Smooth muscle cell (in vitro differentiated cells): ENCODE data around the gene PAGE2B. TPM values are rescaled to one million over a fixed set of nuclear protein-coding genes. Genes with fewer than 3 reads are reported as not detected.

Source experiments
- DNase-seq: peaks from one replicate; lab custom pipeline; 2025; ENCODE audit not compliant: unreplicated experiment; lab: John Stamatoyannopoulos, UW
- H2AFZ ChIP-seq: fragments of 200-600 bp; sonication (generic); 2 replicates; pipeline ENCODE4 v1.6.0; 2016; ENCODE audit warnings: antibody characterized with exemption, low read depth, mild to moderate bottlenecking
- H3F3A ChIP-seq: fragments of 200-600 bp; sonication (generic); 2 replicates; pipeline ENCODE4 v1.6.0; 2017; ENCODE audit warnings: antibody characterized with exemption, low read depth
- H3K27ac ChIP-seq: fragments of 200-600 bp; sonication (generic); 2 replicates; pipeline ENCODE4 v1.5.1; 2016; ENCODE audit warnings: low read depth, mild to moderate bottlenecking
- H3K27me3 ChIP-seq: fragments of 200-600 bp; sonication (generic); 2 replicates; pipeline ENCODE4 v1.6.1; 2016; ENCODE audit warnings: low read depth, mild to moderate bottlenecking
- H3K36me3 ChIP-seq: fragments of 200-600 bp; sonication (generic); 2 replicates; pipeline ENCODE4 v1.5.1; 2016; ENCODE audit warnings: low read depth
- H3K4me1 ChIP-seq: fragments of 200-600 bp; sonication (generic); 2 replicates; pipeline ENCODE4 v1.5.1; 2016; ENCODE audit warnings: low read depth
- H3K4me2 ChIP-seq: fragments of 200-600 bp; sonication (generic); 2 replicates; pipeline ENCODE4 v1.6.0; 2016; ENCODE audit warnings: mild to moderate bottlenecking
- H3K4me3 ChIP-seq: fragments of 200-600 bp; sonication (generic); 2 replicates; pipeline ENCODE4 v1.5.1; 2016; ENCODE audit warnings: mild to moderate bottlenecking
- H3K79me2 ChIP-seq: fragments of 200-600 bp; sonication (generic); 2 replicates; pipeline ENCODE4 v1.6.0; 2016; ENCODE audit warnings: low read depth, mild to moderate bottlenecking
- H3K9ac ChIP-seq: fragments of 200-600 bp; sonication (generic); 2 replicates; pipeline ENCODE4 v1.6.0; 2016; ENCODE audit warnings: low read depth
- H3K9me3 ChIP-seq: fragments of 200-600 bp; sonication (generic); replicated peaks from 2 replicates; pipeline ENCODE4 v1.5.1; 2016; ENCODE audit warnings: low read depth
- H4K20me1 ChIP-seq: fragments of 200-600 bp; sonication (generic); 2 replicates; pipeline ENCODE4 v1.6.0; 2016; ENCODE audit warnings: low read depth
- WGBS: methylation state at CpG from one replicate; pipeline ENCODE4 v1.1.7; 2016; ENCODE audit warnings: low lambda C conversion rate; 5-methylcytosine and 5-hydroxymethylcytosine counted together
- polyA plus RNA-seq: library from polyadenylated mRNA; unstranded; fragments of >200 nt; fragmentation: Nextera tagmentation; extraction: Ambion mirVana; gene quantifications from 2 replicates; pipeline ENCODE4 v1.2.1, GENCODE V29; 2016
- total RNA-seq: library from RNA; depleted of rRNA; stranded (reverse); fragments of >200 nt; gene quantifications from 2 replicates; pipeline ENCODE4 v1.2.3, GENCODE V29; 2014
- TF ChIP-seq, protein P1 (sequence below): fragments of 200-600 bp; sonication (generic); IDR thresholded peaks from 2 replicates; pipeline ENCODE4 v1.5.1; 2017; ENCODE audit warnings: borderline replicate concordance, mild to moderate bottlenecking, antibody characterized with exemption; ENCODE audit not compliant: insufficient read depth, poor library complexity, severe bottlenecking

The PAGE2B gene
- total and polyA plus RNA-seq, 2 experiments from 2014 or later, result not detected

DNA sequence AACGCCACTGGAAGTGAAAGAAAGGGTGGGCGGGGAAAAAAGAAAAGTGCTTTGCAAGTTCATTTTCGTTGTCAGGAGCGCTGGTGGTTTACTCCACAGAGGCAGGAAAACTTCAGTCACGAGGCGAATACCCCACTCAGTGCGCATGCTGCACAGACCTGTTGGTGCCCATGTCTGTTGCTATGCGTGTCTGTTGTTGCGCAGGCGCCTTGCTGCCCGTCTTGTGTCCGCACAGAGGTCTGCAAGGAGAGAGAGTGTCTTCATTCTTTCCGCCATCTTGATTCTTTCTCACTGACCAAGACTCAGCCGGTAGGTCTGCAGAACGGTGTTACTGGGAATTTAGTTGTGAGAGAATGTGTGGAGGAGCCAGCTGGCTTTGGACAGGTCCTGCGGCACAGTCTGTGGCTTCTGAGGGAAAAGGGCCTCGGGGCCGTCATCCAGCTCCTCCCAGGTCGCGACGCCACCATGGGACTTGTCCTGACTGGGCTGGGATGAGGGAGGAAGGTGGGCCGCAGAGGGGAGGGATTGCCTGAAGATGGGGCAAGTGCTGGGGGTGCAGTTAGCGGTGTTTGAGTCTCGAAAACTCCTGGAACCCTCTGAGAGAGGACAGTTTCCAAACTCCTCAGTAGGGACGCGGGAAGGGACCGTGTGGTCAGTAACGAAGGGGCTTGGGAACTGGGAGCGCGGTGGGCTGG, 14.1 kb downstream of the PAGE2B start, which contains the start of gene PAGE2:
Gene PAGE2, plus strand, starts transcription at position 224 of the 695 bp plus-strand sequence. CDS start 1,003 bp downstream, outside the sequence.
- Histone ChIP-seq H3F3A (no peaks in the 10 kb centered on the region), H3K79me2 (no peaks in the 10 kb centered on the region), H3K4me1 (no peaks in the 10 kb centered on the region), H4K20me1 (no peaks in the 10 kb centered on the region), H3K4me3 (no peak within 1 kb of the TSS), H3K27me3 (no peaks in the 10 kb centered on the region), H3K9ac (no peak within 1 kb of the TSS), H3K4me2 (no peak within 1 kb of the TSS), H3K27ac (no peak within 1 kb of the TSS), H3K36me3 (no peaks in the 10 kb centered on the region), H3K9me3 (peaks cover 3% of the 10 kb centered on the region), H2AFZ (no peak within 1 kb of the TSS)
- TF ChIP-seq, protein P1, sequence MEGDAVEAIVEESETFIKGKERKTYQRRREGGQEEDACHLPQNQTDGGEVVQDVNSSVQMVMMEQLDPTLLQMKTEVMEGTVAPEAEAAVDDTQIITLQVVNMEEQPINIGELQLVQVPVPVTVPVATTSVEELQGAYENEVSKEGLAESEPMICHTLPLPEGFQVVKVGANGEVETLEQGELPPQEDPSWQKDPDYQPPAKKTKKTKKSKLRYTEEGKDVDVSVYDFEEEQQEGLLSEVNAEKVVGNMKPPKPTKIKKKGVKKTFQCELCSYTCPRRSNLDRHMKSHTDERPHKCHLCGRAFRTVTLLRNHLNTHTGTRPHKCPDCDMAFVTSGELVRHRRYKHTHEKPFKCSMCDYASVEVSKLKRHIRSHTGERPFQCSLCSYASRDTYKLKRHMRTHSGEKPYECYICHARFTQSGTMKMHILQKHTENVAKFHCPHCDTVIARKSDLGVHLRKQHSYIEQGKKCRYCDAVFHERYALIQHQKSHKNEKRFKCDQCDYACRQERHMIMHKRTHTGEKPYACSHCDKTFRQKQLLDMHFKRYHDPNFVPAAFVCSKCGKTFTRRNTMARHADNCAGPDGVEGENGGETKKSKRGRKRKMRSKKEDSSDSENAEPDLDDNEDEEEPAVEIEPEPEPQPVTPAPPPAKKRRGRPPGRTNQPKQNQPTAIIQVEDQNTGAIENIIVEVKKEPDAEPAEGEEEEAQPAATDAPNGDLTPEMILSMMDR, result no peak
- no peak for DNase-seq
- 89% methylated on average over 30 of the region's 30 CpGs for WGBS

DNA sequence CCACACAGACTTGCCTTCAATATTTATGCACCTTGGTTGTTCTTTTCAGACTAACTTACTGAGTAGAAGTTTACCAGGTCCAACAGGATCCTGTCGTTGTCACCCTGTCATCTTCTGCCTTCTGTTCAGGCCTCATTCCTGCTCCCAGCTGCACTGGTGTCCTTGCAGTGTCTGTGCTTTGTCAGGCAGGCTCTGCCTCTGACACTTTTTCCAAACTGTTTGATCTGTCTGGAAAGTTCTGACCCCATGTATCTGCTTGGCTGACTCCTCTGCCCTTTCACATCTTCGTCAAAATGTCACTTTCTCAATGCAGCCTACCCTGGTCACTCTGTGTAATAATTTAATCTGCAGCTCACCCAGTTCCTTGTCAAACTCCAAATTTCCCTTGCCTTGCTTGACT, 23.9 kb downstream of the PAGE2B start:
- Histone ChIP-seq H3F3A (no peaks in the 10 kb centered on the region), H3K27me3 (no peaks in the 10 kb centered on the region), H3K4me1 (no peaks in the 10 kb centered on the region), H3K79me2 (no peaks in the 10 kb centered on the region), H3K4me3 (no peak overlapping the region), H4K20me1 (no peaks in the 10 kb centered on the region), H3K4me2 (no peak overlapping the region), H3K27ac (no peak overlapping the region), H3K9me3 (no peaks in the 10 kb centered on the region), H3K9ac (no peak overlapping the region), H3K36me3 (no peaks in the 10 kb centered on the region), H2AFZ (no peak overlapping the region)
- DNase-seq, result no peak
- WGBS, result 30% methylated on average over 2 of the region's 2 CpGs
- TF ChIP-seq, protein P1, result no peak

DNA sequence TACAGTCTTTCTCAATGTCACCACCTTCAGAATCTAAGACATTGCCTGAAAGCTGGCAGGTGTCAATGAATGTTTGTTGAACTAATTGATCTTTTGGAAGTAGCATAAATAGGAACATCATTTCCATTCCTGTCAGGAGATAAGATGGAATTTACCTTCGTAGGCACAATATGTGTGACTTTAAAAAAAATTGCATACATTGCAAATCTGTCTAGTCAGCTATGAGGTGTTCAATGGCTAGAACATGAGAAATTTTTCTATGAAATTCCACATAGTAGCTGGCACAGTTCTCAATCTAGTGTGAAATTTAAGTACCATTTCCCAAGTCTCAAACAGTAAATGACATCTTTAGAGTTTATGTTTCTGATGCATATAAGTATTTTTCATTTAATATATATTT, 24.3 kb downstream of the PAGE2B start:
- Histone ChIP-seq H3K27ac (no peak overlapping the region), H3K9me3 (no peaks in the 10 kb centered on the region), H3K79me2 (no peaks in the 10 kb centered on the region), H3K4me1 (no peaks in the 10 kb centered on the region), H3F3A (no peaks in the 10 kb centered on the region), H3K27me3 (no peaks in the 10 kb centered on the region), H4K20me1 (no peaks in the 10 kb centered on the region), H2AFZ (no peak overlapping the region), H3K4me2 (no peak overlapping the region), H3K4me3 (no peak overlapping the region), H3K9ac (no peak overlapping the region), H3K36me3 (no peaks in the 10 kb centered on the region)
- 64% methylated on average over 1 of the region's 1 CpG for WGBS
- TF ChIP-seq, protein P1, result no peak
- no peak for DNase-seq

DNA sequence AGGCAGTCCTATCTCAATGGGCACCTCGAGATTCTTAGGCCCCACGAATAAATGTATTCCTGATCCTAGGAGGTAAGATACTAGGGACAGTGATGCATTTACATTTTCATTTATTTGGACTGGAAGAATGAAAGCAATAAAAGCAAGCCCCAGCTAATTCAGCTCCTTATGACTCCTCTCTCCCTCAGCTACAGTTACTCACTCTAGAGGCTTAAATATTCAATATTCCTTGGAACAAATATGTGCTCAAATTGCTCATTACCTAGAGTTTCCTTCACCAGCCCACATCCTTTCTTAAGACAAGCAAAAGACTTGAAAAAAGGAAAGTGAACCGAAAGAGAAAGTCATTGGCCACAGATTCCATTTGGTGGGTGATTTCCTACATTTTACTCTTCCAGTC, 27.9 kb downstream of the PAGE2B start:
- 67% methylated on average over 3 of the region's 3 CpGs for WGBS
- Histone ChIP-seq H3F3A (no peaks in the 10 kb centered on the region), H3K4me3 (no peak overlapping the region), H2AFZ (no peak overlapping the region), H3K36me3 (no peaks in the 10 kb centered on the region), H3K27ac (no peak overlapping the region), H3K79me2 (no peaks in the 10 kb centered on the region), H3K9ac (no peak overlapping the region), H3K4me2 (no peak overlapping the region), H3K9me3 (no peaks in the 10 kb centered on the region), H4K20me1 (no peaks in the 10 kb centered on the region), H3K4me1 (no peaks in the 10 kb centered on the region), H3K27me3 (no peaks in the 10 kb centered on the region)
- no peak for DNase-seq
- TF ChIP-seq, protein P1, result no peak
